ENCODE data around the gene OR4K1.

DNA sequence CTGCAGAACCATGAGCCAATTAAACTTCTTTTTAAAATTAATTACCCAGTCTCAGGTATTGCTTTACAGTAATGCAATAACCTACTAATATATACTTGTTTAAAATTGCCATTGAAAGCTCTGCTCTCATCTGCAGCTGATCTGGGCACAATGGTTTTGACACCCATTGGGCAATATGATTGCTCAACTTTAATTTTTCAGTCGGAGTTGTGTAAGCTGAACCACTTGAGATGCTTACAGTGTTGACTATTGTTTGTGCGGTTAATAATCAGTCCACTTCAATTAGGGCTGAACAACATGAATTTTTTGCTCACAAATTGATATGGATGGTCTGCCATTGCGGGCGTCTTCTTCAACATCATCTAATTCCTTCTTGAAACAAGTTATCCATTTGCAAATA is 28.3 kb upstream of the OR4K1 start:
- TF ChIP-seq, protein P1, sequence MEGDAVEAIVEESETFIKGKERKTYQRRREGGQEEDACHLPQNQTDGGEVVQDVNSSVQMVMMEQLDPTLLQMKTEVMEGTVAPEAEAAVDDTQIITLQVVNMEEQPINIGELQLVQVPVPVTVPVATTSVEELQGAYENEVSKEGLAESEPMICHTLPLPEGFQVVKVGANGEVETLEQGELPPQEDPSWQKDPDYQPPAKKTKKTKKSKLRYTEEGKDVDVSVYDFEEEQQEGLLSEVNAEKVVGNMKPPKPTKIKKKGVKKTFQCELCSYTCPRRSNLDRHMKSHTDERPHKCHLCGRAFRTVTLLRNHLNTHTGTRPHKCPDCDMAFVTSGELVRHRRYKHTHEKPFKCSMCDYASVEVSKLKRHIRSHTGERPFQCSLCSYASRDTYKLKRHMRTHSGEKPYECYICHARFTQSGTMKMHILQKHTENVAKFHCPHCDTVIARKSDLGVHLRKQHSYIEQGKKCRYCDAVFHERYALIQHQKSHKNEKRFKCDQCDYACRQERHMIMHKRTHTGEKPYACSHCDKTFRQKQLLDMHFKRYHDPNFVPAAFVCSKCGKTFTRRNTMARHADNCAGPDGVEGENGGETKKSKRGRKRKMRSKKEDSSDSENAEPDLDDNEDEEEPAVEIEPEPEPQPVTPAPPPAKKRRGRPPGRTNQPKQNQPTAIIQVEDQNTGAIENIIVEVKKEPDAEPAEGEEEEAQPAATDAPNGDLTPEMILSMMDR (IDR thresholded peaks at IDR 0.05; ENCODE audit: low read length), result no peak
- no peak for TF ChIP-seq EZH2 (IDR thresholded peaks at IDR 0.05; ENCODE audit: borderline replicate concordance, low read length)

All from OCI-LY1 (cell line).